Esophagus muscularis mucosa (tissue), 3 donors: ENCODE measurements around the gene NDST1.

Experiments
- CTCF ChIP-seq, 3 experiments: fragments of 200-600 bp in 2 of 3; fragments of 450-650 bp in 1 of 3; sonication (generic) in 2 of 3; IDR thresholded peaks; one replicate each; pipeline ENCODE4 v1.5.1; 2017 to 2019; ENCODE audit warnings: antibody characterized with exemption in 3 of 3, mild to moderate bottlenecking in 2 of 3, moderate library complexity in 1 of 3
- POLR2A ChIP-seq: fragments of 450-650 bp; IDR thresholded peaks from one replicate; pipeline ENCODE4 v1.6.1; 2017; ENCODE audit warnings: antibody characterized with exemption, moderate library complexity, mild to moderate bottlenecking, low read depth

GRCh38 chr5:150542933-150543445, 35.1 kb downstream of the NDST1 start:
- TF ChIP-seq POLR2A, result no peak
- no peak for TF ChIP-seq CTCF (IDR thresholded peaks at IDR 0.05)
